Adrenal gland (tissue), 12 donors: ENCODE results near the gene GRAMD1A. TPM values are rescaled to one million over a fixed set of nuclear protein-coding genes. Genes with fewer than 3 reads are reported as not detected.
"Not testable (repeated sequence)": the region's sequence is repeated elsewhere in the genome, so short reads cannot be mapped to it uniquely, and the experiment has no call there.

ENCODE experiments used
- DNase-seq, 7 donors: peaks; one replicate each; pipeline ENCODE4 v3.0.0-alpha.2; 2019 to 2020
- H3K27ac ChIP-seq, 5 donors: fragments of 200-600 bp; sonication (generic) in 4 of 5; 1 replicate in 3 of 5; 2 replicates in 2 of 5; pipeline versions ENCODE4 v1.5.1 to v1.8.0; 2016 to 2020; ENCODE audit warnings: mild to moderate bottlenecking in 1 of 5
- H3K27me3 ChIP-seq: fragments of 200-600 bp; 2 replicates; pipeline ENCODE4 v1.8.0; 2021
- H3K36me3 ChIP-seq, 2 donors: fragments of 200-600 bp; replicated peaks in 1 of 2; 1 replicate in 1 of 2; 2 replicates in 1 of 2; pipeline versions ENCODE4 v1.5.1 to v1.8.0; 2018 to 2022
- H3K4me1 ChIP-seq, 2 donors: fragments of 200-600 bp; replicated peaks in 1 of 2; 1 replicate in 1 of 2; 2 replicates in 1 of 2; pipeline versions ENCODE4 v1.5.1 to v1.8.0; 2018 to 2021
- H3K4me3 ChIP-seq, 4 donors: fragments of 200-600 bp; sonication (generic) in 3 of 4; one replicate each; pipeline ENCODE4 v1.5.1; 2016 to 2018
- H3K9me3 ChIP-seq, 3 donors: fragments of 200-600 bp; sonication (generic) in 1 of 3; replicated peaks in 1 of 3; 1 replicate in 2 of 3; 2 replicates in 1 of 3; pipeline versions ENCODE4 v1.5.1 to v1.8.0; 2016 to 2021
- POLR2A ChIP-seq, 2 donors: fragments of 450-650 bp; IDR thresholded peaks; one replicate each; pipeline ENCODE4 v1.6.1; 2017; ENCODE audit warnings: antibody characterized with exemption in 2 of 2, mild to moderate bottlenecking in 2 of 2, moderate library complexity in 1 of 2
- WGBS, 4 donors: extraction: QIAGEN DNeasy Blood & Tissue Kit in 2 of 4; methylation state at CpG; one replicate each; pipeline versions ENCODE4 v1.1.5 to v1.1.7; 2013 to 2017; 5-methylcytosine and 5-hydroxymethylcytosine counted together
- intact Hi-C, 2 donors: fragments of 100-400 bp; cut with DNase I; formaldehyde crosslinking; loops; one replicate each; pipeline versions ENCODE4 v1.14.1 to v1.15.0; 2022 to 2023
- polyA plus RNA-seq, 3 donors: library from polyadenylated mRNA; stranded (reverse); fragments of 200-250 nt in 2 of 3; fragments of 350-450 nt in 1 of 3; fragmentation: Illumina TruSeq in 1 of 3; extraction: RNeasy Lipid Tissue Mini Kit (QIAGEN cat#74804) in 1 of 3; gene quantifications; one replicate each; pipeline ENCODE4 v1.2.3, GENCODE V29; 2013 to 2014
- total RNA-seq, 9 donors: library from RNA; depleted of rRNA in 4 of 9; stranded (reverse); fragments of >200 nt in 4 of 9; fragments of 120-200 nt in 1 of 9; fragmentation: NEBNext Ultra II Directional in 1 of 9; extraction: Animal tissue kit (Norgen Biotek cat#: 25700) in 1 of 9; gene quantifications; one replicate each; pipeline versions ENCODE4 v1.1.0 to v1.2.4, GENCODE V29; 2013 to 2023
- TF ChIP-seq, protein P1 (sequence below), 6 experiments: fragments of 450-650 bp in 4 of 6; fragments of 200-600 bp in 2 of 6; sonication (generic) in 1 of 6; IDR thresholded peaks; 1 replicate in 5 of 6; 2 replicates in 1 of 6; pipeline versions ENCODE4 v1.5.1 to v1.8.0; 2016 to 2021; ENCODE audit warnings: antibody characterized with exemption in 6 of 6, mild to moderate bottlenecking in 2 of 6, moderate library complexity in 1 of 6
- donor health status: healthy with polysubstance abuse.
- donor health status: Bipolar disorder and iron deficiency.
- donor health status: DM: yes; HTN: yes; CAD: no.
- donor health status: DM: no; HTN: no; CAD: no.
- donor health status: DM: no; HTN: no; CAD: no.
- donor health status: DM: yes; HTN: yes; CAD: no.

GRAMD1A gene
- total and polyA plus RNA-seq, 12 donors = 31.2 to 125 (median 77.2) TPM

DNA sequence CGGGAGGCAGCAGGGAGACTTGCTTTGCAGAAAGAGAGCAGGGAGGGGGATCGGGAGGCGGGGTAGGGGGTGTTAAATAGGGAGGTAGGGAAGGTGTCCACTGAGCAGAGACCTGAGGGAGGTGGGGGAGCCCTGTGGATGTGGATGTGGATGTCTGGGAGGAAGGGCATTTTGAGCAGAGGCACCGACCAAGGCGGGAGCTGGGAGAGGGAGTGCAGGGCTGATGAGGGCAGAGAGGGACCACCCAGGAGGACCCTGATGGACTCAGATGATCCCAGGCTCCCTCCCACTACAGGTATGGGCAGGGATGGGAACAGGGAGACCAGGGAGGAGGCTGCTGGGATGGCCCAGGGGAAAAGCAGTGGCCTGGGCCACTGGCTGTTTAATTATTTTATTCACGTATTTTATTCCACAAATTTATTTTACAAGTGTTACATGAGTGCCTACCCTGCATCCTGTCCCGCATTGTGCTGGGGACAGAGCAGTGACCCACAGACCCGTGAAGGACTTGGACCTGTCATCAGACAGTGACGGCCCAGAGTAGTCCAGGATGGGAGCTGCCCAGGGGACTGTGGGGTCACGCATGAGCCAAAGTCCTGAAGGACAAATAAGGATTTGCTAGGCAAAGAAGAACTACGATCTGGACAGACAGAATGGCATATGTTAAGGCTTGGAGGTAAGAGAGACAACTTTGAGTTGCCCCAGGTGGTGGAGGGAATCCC, 5.3 kb downstream of the GRAMD1A start:
- H3K9me3 ChIP-seq = no peaks in the 10 kb centered on the region
- TF ChIP-seq POLR2A (IDR thresholded peaks at IDR 0.05) = no peak
- TF ChIP-seq, protein P1, sequence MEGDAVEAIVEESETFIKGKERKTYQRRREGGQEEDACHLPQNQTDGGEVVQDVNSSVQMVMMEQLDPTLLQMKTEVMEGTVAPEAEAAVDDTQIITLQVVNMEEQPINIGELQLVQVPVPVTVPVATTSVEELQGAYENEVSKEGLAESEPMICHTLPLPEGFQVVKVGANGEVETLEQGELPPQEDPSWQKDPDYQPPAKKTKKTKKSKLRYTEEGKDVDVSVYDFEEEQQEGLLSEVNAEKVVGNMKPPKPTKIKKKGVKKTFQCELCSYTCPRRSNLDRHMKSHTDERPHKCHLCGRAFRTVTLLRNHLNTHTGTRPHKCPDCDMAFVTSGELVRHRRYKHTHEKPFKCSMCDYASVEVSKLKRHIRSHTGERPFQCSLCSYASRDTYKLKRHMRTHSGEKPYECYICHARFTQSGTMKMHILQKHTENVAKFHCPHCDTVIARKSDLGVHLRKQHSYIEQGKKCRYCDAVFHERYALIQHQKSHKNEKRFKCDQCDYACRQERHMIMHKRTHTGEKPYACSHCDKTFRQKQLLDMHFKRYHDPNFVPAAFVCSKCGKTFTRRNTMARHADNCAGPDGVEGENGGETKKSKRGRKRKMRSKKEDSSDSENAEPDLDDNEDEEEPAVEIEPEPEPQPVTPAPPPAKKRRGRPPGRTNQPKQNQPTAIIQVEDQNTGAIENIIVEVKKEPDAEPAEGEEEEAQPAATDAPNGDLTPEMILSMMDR (IDR thresholded peaks at IDR 0.05) = no peak
- WGBS, 4 donors = 63 to 74% (median 65%) methylated on average over 11 of the region's 11 CpGs
- DNase-seq = peak in 4 of 7 donors; percentile 30 to 55 (median 44)
- intact Hi-C loops = no loop called here
- peaks cover 0 to 11% of the 10 kb centered on the region in 2 donors for H3K36me3 ChIP-seq
- H3K27me3 ChIP-seq = no peaks in the 10 kb centered on the region
- H3K4me3 ChIP-seq = no peak overlapping the region
- H3K27ac ChIP-seq = peak overlapping the region; percentile 65 to 81 (median 73)
- peaks cover 62 to 64% of the 10 kb centered on the region in 2 donors for H3K4me1 ChIP-seq

DNA sequence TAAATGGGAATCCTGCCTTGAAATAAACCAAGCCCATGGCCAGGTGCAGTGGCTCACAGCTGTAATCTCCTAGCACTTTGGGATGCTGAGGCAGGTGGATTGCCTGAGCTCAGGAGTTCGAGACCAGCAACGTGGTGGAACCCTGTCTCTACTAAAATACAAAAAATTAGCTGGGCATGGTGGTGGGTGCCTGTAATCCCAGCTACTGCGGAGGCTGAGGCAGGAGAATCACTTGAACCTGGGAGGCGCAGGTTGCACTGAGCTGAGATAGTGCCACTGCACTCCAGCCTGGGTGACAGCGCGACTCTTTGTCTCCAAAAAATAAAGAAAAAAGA, 5.9 kb downstream of the GRAMD1A start:
- WGBS, 4 donors = 43 to 66% (median 60%) methylated on average over 6 of the region's 6 CpGs

DNA sequence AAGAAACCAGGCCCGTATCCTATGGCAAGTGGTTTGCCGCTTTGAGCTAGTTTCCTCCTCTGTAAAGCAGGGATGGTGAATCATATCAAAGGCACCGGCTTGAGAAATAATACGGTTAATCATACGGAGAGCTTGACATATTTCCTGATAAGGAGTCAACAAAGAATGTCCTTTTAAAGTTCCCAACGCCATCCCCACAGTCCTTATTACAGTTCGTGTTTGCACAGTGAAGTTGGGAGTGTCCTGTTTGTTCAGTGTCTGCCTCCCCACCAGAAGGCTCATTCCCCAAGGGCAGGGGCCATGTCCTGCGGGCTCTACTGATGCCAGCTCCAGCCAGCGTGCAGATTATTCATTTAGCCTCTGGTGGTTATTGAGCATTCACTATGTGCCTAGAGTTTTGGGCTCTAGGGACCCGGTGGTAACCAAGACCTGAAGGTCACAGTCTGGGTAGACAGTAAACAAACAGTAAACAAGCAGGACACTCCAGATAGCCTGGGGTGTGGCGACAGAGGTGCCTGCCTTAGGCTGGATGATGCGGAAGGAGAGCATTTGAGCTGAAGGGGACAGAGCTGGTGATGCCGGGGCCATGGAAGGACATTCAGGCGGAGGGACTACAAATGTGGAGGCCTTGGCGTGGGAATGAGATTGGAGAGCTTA, 6.3 kb downstream of the GRAMD1A start:
- peak in 1 of 2 donors; percentile 81 for TF ChIP-seq POLR2A (IDR thresholded peaks at IDR 0.05)
- TF ChIP-seq, protein P1 (IDR thresholded peaks at IDR 0.05) = no peak
- peaks cover 55 to 64% of the 10 kb centered on the region in 2 donors for H3K4me1 ChIP-seq
- H3K27ac ChIP-seq = peak overlapping the region; percentile 65 to 81 (median 73)
- intact Hi-C loops = no loop called here
- no peak overlapping the region for H3K4me3 ChIP-seq
- DNase-seq = peak in 6 of 7 donors; percentile 75 to 87 (median 82)
- peaks cover 0 to 22% of the 10 kb centered on the region in 2 donors for H3K36me3 ChIP-seq
- WGBS, 4 donors = 33 to 45% (median 38%) methylated on average over 14 to 15 of the region's 15 CpGs
- no peaks in the 10 kb centered on the region for H3K9me3 ChIP-seq
- H3K27me3 ChIP-seq = no peaks in the 10 kb centered on the region

More for the DNA sequence above, 5.9 kb downstream of the GRAMD1A start:
- Histone ChIP-seq H3K4me1 (peaks cover 60 to 64% of the 10 kb centered on the region in 2 donors), H3K27ac (peak overlapping the region; percentile 65 to 81 (median 73)), H3K36me3 (peaks cover 0 to 17% of the 10 kb centered on the region in 2 donors)
- H3K9me3 ChIP-seq, DNase-seq, intact Hi-C loops, H3K4me3 ChIP-seq, H3K27me3 ChIP-seq: not testable (repeated sequence)

DNA sequence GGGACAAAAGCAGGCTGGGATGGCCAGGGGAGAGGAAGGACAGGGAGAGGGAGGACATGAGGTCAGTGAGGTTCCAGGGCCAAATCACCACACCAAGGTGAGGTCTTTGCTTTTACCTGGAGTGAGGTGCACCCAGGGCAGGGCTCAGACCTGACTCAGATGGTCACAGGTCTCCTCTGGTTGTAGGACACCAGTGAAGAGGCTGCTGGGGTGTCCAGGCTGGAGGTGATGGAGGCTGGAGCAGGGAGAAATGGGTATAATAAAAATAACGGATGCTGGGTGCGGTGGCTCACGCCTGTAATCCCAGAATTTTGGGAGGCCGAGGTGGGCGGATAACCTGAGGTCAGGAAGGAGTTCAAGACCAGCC, 6.9 kb downstream of the GRAMD1A start:
- Histone ChIP-seq H3K27me3 (no peaks in the 10 kb centered on the region), H3K27ac (peak overlapping the region; percentile 30 to 81 (median 65)), H3K9me3 (no peaks in the 10 kb centered on the region), H3K4me1 (peaks cover 54 to 64% of the 10 kb centered on the region in 2 donors), H3K36me3 (peaks cover 0 to 27% of the 10 kb centered on the region in 2 donors), H3K4me3 (no peak overlapping the region)
- 87 to 97% (median 94%) methylated on average over 5 of the region's 5 CpGs for WGBS, 4 donors
- intact Hi-C loops = no loop called here
- peak in 1 of 7 donors; percentile 27 for DNase-seq
- TF ChIP-seq, protein P1 (IDR thresholded peaks at IDR 0.05) = no peak
- TF ChIP-seq POLR2A (IDR thresholded peaks at IDR 0.05) = no peak

DNA sequence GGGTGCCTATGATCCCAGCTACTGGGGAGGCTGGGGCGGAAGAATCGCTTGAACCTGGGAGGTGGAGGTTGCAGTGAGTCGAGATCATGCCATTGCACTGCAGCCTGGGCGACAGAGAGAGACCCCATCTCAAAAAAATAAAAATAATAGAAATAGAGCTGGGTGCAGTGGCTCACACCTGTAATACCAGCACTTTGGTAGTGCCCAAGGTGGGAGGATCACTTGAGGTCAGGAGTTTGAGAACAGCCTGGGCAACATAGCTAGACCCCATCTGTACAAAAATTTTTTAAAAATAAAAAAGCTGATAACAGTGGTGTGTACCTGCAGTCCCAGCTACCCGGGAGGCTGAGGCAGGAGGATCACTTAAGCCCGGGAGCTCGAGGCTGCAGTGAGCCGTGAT, 7.3 kb downstream of the GRAMD1A start:
- Histone ChIP-seq H3K27ac (peak overlapping the region in 3 of 5 donors; percentile 30 to 81 (median 73)), H3K4me1 (peaks cover 54 to 67% of the 10 kb centered on the region in 2 donors), H3K36me3 (peaks cover 0 to 32% of the 10 kb centered on the region in 2 donors)
- 92 to 97% (median 96%) methylated on average over 8 of the region's 8 CpGs for WGBS, 4 donors
- intact Hi-C loops, H3K27me3 ChIP-seq, DNase-seq, H3K9me3 ChIP-seq, H3K4me3 ChIP-seq: not testable (repeated sequence)
